Measurements from ENCODE around the gene PRR13.

DNA sequence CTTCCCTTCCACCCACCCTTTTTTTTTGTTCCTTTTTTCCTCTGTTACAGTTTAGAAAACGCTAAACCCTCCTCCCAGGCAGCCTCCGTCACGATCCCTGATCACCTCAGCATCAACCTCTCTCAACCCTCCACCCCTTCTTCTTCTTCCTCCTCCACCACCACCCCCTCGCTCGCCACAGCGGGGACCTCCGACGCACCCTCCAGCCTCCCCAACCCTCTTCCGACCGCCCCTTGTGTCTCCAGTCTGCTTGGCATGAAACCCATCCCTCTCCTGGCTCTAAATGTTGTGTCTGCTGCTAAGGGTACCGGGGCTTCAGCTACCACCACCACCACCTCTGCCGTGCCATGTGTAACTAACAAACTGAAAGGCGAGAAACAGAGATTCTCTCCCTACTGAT is 33.3 kb downstream of the PRR13 start:
- TF ChIP-seq POLR2A (IDR thresholded peaks at IDR 0.05) (no peak), CTCF (IDR thresholded peaks at IDR 0.05 in 4 of 5, conservative IDR thresholded peaks at IDR 0.05 in 1 of 5) (no peak)
